ENCODE results near the gene ACOX1.

Gene ACOX1

GRCh38 chr17:75909051-75909811 is 69.7 kb downstream of the ACOX1 start:
- Histone ChIP-seq H3K27me3 (ENCODE audit: control insufficient read depth, insufficient read depth, low read length) (no peaks in the 10 kb centered on the region), H3K4me3 (ENCODE audit: low read depth, low read length) (no peak overlapping the region), H3K9me3 (ENCODE audit: control insufficient read depth, insufficient read depth, low read length) (no peaks in the 10 kb centered on the region), H3K4me1 (ENCODE audit: control insufficient read depth, insufficient read depth, low read length) (no peaks in the 10 kb centered on the region), H3K36me3 (ENCODE audit: control insufficient read depth, insufficient read depth, low read length) (peaks cover 6% of the 10 kb centered on the region), H3K9ac (ENCODE audit: low read depth, low read length) (no peak overlapping the region)

DNA sequence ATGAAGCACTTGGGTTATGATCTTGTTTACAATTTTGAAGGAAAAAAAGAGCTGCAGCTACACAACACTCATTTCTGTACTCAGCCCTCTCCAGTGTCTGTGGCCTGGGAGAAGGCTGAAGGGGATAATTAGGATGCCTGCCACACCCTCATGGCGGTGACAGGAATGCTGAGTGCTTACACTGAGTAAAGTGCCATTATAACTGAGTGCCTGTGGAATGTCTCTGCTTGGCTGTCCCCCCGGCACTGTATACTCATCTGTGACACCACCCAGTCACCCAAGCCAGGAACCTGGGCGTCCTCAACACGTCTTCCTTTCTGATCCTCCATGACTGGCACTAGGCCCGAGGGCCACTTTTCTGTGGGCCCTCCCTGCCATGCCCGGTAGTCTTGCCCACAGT is 70.8 kb downstream of the ACOX1 start:
- H3K36me3 ChIP-seq (ENCODE audit: control insufficient read depth, insufficient read depth, low read length) = peaks cover under 1% of the 10 kb centered on the region

GRCh38 chr17:75906143-75906884 is 72.7 kb downstream of the ACOX1 start:
- H3K9me3 ChIP-seq (ENCODE audit: control insufficient read depth, insufficient read depth, low read length) = no peaks in the 10 kb centered on the region
- H3K9ac ChIP-seq (ENCODE audit: low read depth, low read length) = no peak overlapping the region
- no peaks in the 10 kb centered on the region for H3K27me3 ChIP-seq (ENCODE audit: control insufficient read depth, insufficient read depth, low read length)
- no peaks in the 10 kb centered on the region for H3K4me1 ChIP-seq (ENCODE audit: control insufficient read depth, insufficient read depth, low read length)
- no peak overlapping the region for H3K4me3 ChIP-seq (ENCODE audit: low read depth, low read length)
- H3K36me3 ChIP-seq (ENCODE audit: control insufficient read depth, insufficient read depth, low read length) = peaks cover 11% of the 10 kb centered on the region

More for the DNA sequence above, 70.8 kb downstream of the ACOX1 start:
- Histone ChIP-seq H3K4me3 (ENCODE audit: low read depth, low read length) (no peak overlapping the region), H3K9me3 (ENCODE audit: control insufficient read depth, insufficient read depth, low read length) (no peaks in the 10 kb centered on the region), H3K9ac (ENCODE audit: low read depth, low read length) (no peak overlapping the region), H3K4me1 (ENCODE audit: control insufficient read depth, insufficient read depth, low read length) (no peaks in the 10 kb centered on the region), H3K27me3 (ENCODE audit: control insufficient read depth, insufficient read depth, low read length) (no peaks in the 10 kb centered on the region)

DNA sequence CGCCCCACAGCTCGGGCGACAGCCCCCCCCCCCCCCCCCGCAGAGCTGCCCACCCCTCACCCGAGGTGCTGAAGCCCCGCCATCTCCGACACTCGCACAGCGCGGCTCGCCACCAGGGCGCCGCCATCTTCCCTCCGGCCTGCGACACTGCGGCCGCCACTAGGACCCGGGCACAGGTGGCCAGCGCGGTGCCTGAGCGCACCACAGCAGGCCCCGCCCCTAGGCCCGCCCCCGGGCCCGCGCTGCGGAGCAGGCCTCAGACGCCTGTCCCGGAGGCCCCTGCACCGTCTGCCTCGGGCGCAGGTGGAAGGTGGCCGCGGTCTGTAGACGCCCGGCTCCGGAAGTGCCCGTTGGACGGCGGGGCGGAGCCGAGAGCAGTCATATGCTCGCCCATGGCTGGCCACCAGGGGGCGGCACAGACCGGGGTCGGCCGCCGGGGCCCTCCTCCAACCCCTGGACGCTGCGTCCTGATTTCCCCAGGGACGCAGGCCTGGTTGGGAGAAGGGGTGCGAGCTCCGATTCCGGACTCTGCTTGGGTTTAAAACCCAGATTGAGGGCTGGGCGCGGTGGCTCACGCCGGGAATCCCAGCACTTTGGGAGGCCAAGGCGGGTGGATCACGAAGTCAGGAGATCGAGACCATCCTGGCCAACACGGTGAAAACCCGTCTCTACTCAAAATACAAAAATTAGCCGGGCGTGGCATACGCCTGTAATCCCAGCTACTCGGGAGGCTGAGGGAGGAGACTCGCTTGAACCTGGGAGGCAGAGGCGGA is 74.0 kb downstream of the ACOX1 start, which contains the start of gene MRPL38:
Gene MRPL38 (minus strand): TSS at position 136 of the 773 bp plus-strand sequence. CDS start 9 bp downstream, at position 127.
- H3K36me3 ChIP-seq (ENCODE audit: control insufficient read depth, insufficient read depth, low read length) = peaks cover 24% of the 10 kb centered on the region
- peak within 1 kb of the TSS; percentile 80 for H3K4me3 ChIP-seq (ENCODE audit: low read depth, low read length)
- no peaks in the 10 kb centered on the region for H3K27me3 ChIP-seq (ENCODE audit: control insufficient read depth, insufficient read depth, low read length)
- no peaks in the 10 kb centered on the region for H3K9me3 ChIP-seq (ENCODE audit: control insufficient read depth, insufficient read depth, low read length)
- H3K9ac ChIP-seq (ENCODE audit: low read depth, low read length) = peak within 1 kb of the TSS; percentile 79
- no peaks in the 10 kb centered on the region for H3K4me1 ChIP-seq (ENCODE audit: control insufficient read depth, insufficient read depth, low read length)

DNA sequence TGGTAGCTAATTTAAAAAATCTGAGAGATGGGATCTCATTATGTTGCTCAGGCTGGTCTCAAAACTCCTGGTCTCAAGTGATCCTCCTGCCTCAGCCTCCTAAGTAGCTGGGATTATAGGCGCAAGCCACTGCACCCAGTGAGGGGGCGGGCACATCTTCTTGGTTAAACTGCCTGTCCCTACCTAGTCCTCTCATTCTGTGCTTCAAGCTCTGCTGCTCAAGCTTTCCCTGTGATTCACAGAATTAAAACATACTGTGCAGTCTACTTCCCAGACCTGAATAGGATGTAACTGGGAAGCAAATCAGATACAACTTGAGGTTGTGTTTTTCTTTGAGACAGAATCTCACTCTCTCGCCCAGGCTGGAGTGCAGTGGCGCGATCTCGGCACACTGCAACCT is 76.6 kb downstream of the ACOX1 start:
- Histone ChIP-seq H3K9ac (ENCODE audit: low read depth, low read length) (no peak overlapping the region), H3K4me1 (ENCODE audit: control insufficient read depth, insufficient read depth, low read length) (peaks cover 2% of the 10 kb centered on the region), H3K4me3 (ENCODE audit: low read depth, low read length) (no peak overlapping the region), H3K9me3 (ENCODE audit: control insufficient read depth, insufficient read depth, low read length) (no peaks in the 10 kb centered on the region), H3K27me3 (ENCODE audit: control insufficient read depth, insufficient read depth, low read length) (no peaks in the 10 kb centered on the region), H3K36me3 (ENCODE audit: control insufficient read depth, insufficient read depth, low read length) (peaks cover 40% of the 10 kb centered on the region)

DNA sequence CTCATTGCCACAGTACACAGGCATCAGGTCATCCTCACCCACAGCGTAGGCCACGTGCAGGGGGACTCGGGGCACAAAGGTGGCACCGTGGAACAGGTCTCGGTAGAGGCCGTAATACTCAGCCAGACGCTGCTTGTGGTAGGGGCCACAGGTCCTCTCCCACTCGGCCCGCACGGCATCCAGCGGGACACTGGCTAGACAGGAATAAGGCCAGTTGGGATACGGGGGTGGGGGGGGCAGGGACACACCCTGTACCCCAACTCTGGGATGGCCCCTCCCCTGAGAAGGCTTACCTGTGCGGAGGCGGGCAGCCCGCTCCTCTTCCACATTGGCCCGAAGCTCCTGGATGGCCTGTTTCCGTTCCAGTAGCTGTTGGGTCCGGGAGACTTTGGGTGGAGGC is 77.2 kb downstream of the ACOX1 start:
- H3K36me3 ChIP-seq (ENCODE audit: control insufficient read depth, insufficient read depth, low read length) = peaks cover 40% of the 10 kb centered on the region
- H3K9me3 ChIP-seq (ENCODE audit: control insufficient read depth, insufficient read depth, low read length) = no peaks in the 10 kb centered on the region
- H3K27me3 ChIP-seq (ENCODE audit: control insufficient read depth, insufficient read depth, low read length) = no peaks in the 10 kb centered on the region
- H3K4me1 ChIP-seq (ENCODE audit: control insufficient read depth, insufficient read depth, low read length) = peaks cover 2% of the 10 kb centered on the region
- H3K4me3 ChIP-seq (ENCODE audit: low read depth, low read length) = no peak overlapping the region
- no peak overlapping the region for H3K9ac ChIP-seq (ENCODE audit: low read depth, low read length)

GRCh38 chr17:75900691-75901533 is 78.1 kb downstream of the ACOX1 start:
- H3K9ac ChIP-seq (ENCODE audit: low read depth, low read length) = no peak overlapping the region
- peaks cover 40% of the 10 kb centered on the region for H3K36me3 ChIP-seq (ENCODE audit: control insufficient read depth, insufficient read depth, low read length)
- H3K9me3 ChIP-seq (ENCODE audit: control insufficient read depth, insufficient read depth, low read length) = no peaks in the 10 kb centered on the region
- H3K4me3 ChIP-seq (ENCODE audit: low read depth, low read length) = no peak overlapping the region
- no peaks in the 10 kb centered on the region for H3K27me3 ChIP-seq (ENCODE audit: control insufficient read depth, insufficient read depth, low read length)
- H3K4me1 ChIP-seq (ENCODE audit: control insufficient read depth, insufficient read depth, low read length) = peaks cover 2% of the 10 kb centered on the region

- Histone ChIP-seq H3K9ac (ENCODE audit: low read depth, low read length) (no peak overlapping the region), H3K4me3 (ENCODE audit: low read depth, low read length) (no peak overlapping the region), H3K36me3 (ENCODE audit: control insufficient read depth, insufficient read depth, low read length) (peaks cover 40% of the 10 kb centered on the region), H3K27me3 (ENCODE audit: control insufficient read depth, insufficient read depth, low read length) (no peaks in the 10 kb centered on the region), H3K9me3 (ENCODE audit: control insufficient read depth, insufficient read depth, low read length) (no peaks in the 10 kb centered on the region), H3K4me1 (ENCODE audit: control insufficient read depth, insufficient read depth, low read length) (peaks cover 5% of the 10 kb centered on the region)
Measured at GRCh38 chr17:75899767-75900468, 79.0 kb downstream of the ACOX1 start.

DNA sequence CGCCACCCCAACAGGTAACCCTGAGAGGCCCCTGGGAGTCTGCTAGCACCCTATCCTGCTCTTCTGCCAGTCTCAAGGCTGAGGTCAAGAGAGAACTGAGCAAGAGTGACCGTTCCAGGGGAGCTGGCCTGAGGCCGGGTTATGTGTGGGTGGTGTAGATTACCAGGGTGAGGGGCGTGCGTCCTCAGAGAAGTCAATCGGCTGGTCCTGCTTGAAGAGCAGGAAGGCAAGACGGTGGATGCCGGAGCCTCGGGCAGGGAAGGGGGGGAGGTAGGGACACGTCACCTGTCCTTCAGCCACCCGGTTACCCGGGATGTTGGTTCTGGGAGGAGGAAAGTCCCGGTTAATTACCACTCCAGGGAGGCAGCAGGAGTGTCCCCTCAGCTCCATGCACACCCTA is 79.6 kb downstream of the ACOX1 start:
- Histone ChIP-seq H3K9me3 (ENCODE audit: control insufficient read depth, insufficient read depth, low read length) (no peaks in the 10 kb centered on the region), H3K9ac (ENCODE audit: low read depth, low read length) (no peak overlapping the region), H3K4me1 (ENCODE audit: control insufficient read depth, insufficient read depth, low read length) (peaks cover 9% of the 10 kb centered on the region), H3K36me3 (ENCODE audit: control insufficient read depth, insufficient read depth, low read length) (peaks cover 40% of the 10 kb centered on the region), H3K27me3 (ENCODE audit: control insufficient read depth, insufficient read depth, low read length) (no peaks in the 10 kb centered on the region), H3K4me3 (ENCODE audit: low read depth, low read length) (no peak overlapping the region)

- H3K4me1 ChIP-seq (ENCODE audit: control insufficient read depth, insufficient read depth, low read length) = peaks cover 11% of the 10 kb centered on the region
- H3K9me3 ChIP-seq (ENCODE audit: control insufficient read depth, insufficient read depth, low read length) = no peaks in the 10 kb centered on the region
- H3K9ac ChIP-seq (ENCODE audit: low read depth, low read length) = no peak overlapping the region
- peaks cover 40% of the 10 kb centered on the region for H3K36me3 ChIP-seq (ENCODE audit: control insufficient read depth, insufficient read depth, low read length)
- H3K27me3 ChIP-seq (ENCODE audit: control insufficient read depth, insufficient read depth, low read length) = no peaks in the 10 kb centered on the region
- no peak overlapping the region for H3K4me3 ChIP-seq (ENCODE audit: low read depth, low read length)
Measured at GRCh38 chr17:75898791-75899190, 80.2 kb downstream of the ACOX1 start.

Measured in iPS-15b (cell line).